Measurements from ENCODE around the gene VTI1A.

Gene VTI1A

DNA sequence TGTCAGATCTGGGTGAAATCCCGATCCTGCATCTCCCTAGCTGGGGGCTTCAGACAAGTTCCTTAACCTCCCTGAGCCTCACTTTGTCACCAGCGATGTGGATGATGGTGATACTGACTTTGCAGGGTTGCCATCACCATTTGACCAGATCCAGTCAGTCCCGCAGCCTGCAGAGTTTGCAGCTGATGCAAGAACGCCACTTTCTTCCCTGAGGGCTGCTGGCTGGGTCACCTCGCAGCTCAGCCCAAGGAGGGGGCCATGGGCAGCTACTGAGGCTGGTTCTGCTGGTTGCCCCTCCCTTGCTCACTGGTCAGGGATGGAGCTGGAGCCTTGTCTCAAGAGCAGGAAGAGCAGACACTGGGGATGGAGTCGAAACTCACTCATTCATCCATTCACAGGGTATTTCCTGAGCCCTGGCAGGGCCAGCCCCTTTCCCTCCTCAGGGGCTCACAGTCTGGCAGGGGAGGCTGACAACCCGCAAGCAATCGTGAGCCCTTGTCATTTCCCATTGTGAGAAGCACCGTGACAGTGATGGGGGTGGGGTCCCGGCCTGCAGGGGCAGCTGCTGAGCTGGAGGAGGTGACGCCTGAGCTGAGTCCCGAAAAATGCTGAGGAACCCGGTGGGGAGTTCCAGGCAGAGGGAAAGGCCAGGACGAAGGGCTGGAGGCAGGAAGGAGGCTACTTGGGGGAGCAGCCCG is 391.9 kb downstream of the VTI1A start:
- Histone ChIP-seq H3K9me3 (ENCODE audit: control insufficient read depth, low read length) (no peaks in the 10 kb centered on the region), H2AFZ (no peak overlapping the region), H3K27ac (no peak overlapping the region), H3K79me2 (no peaks in the 10 kb centered on the region), H3K4me1 (no peaks in the 10 kb centered on the region), H3K36me3 (ENCODE audit: control insufficient read depth, insufficient read depth, low read length) (no peaks in the 10 kb centered on the region), H3K4me3 (ENCODE audit: low read depth, low read length) (no peak overlapping the region), H3K27me3 (ENCODE audit: control insufficient read depth, insufficient read depth, low read length) (no peaks in the 10 kb centered on the region), H3K4me2 (ENCODE audit: low read length) (no peak overlapping the region), H3K9ac (no peak overlapping the region)
- TF ChIP-seq, protein P1, sequence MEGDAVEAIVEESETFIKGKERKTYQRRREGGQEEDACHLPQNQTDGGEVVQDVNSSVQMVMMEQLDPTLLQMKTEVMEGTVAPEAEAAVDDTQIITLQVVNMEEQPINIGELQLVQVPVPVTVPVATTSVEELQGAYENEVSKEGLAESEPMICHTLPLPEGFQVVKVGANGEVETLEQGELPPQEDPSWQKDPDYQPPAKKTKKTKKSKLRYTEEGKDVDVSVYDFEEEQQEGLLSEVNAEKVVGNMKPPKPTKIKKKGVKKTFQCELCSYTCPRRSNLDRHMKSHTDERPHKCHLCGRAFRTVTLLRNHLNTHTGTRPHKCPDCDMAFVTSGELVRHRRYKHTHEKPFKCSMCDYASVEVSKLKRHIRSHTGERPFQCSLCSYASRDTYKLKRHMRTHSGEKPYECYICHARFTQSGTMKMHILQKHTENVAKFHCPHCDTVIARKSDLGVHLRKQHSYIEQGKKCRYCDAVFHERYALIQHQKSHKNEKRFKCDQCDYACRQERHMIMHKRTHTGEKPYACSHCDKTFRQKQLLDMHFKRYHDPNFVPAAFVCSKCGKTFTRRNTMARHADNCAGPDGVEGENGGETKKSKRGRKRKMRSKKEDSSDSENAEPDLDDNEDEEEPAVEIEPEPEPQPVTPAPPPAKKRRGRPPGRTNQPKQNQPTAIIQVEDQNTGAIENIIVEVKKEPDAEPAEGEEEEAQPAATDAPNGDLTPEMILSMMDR (IDR thresholded peaks at IDR 0.05), result no peak

DNA sequence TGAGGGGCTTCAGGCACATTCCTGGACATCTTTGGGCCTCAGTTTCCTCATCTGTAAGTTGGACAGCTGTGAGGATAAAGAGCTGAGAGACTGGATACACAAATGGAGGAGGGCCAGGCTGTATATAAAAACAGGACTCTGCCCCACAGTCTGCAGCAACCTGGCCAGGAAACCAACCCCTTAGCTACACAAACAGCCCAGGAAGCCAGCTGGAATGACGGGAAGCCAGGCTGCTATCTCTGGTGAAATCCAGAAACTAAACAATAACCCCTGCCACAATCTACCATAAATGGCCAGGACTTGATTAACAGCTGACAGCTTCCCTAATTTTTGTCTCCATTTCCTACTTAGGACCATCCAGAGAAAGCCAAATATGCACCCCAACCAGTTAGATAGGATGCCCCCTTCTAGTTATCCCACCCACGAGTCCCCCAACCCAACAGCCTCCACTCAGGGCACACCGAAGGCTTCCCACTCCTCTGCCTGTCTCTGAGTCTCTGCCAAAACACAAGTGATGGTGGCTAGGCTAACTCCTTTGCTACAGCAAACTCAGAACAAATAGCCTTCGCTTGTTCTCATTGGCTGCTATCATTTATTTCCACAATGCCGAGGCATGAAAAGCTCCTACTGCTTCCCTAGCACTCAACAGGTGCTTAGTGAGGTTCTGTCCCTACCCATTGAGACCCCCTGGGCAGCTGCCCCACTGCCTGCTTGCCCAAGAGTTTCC is 393.1 kb downstream of the VTI1A start:
- H3K27ac ChIP-seq, result no peak overlapping the region
- H3K4me1 ChIP-seq, result no peaks in the 10 kb centered on the region
- TF ChIP-seq, protein P1 (IDR thresholded peaks at IDR 0.05), result no peak
- no peak overlapping the region for H2AFZ ChIP-seq
- H3K36me3 ChIP-seq (ENCODE audit: control insufficient read depth, insufficient read depth, low read length), result no peaks in the 10 kb centered on the region
- H3K9me3 ChIP-seq (ENCODE audit: control insufficient read depth, low read length), result no peaks in the 10 kb centered on the region
- H3K9ac ChIP-seq, result no peak overlapping the region
- no peaks in the 10 kb centered on the region for H3K27me3 ChIP-seq (ENCODE audit: control insufficient read depth, insufficient read depth, low read length)
- no peak overlapping the region for H3K4me2 ChIP-seq (ENCODE audit: low read length)
- no peak overlapping the region for H3K4me3 ChIP-seq (ENCODE audit: low read depth, low read length)
- no peaks in the 10 kb centered on the region for H3K79me2 ChIP-seq

DNA sequence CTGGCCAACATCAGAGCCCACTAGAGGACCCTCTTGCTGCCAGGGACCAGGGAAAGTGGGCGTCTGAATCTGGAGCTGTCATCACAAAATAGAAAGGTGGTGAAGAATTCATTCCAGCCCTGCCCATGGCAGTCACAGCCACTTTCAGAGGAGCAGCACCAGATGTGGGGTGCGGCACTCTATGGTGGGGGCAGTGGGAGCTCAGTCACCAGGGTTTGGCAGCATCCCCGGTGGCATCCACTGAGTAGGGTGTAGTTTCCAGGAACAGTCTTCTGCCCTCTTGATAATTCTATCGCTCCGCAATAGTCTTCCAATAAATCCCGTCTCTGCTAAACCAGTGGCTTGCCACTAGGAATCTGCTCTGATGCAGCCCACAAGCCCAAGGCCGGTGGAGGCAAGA is 394.5 kb downstream of the VTI1A start:
- H3K36me3 ChIP-seq (ENCODE audit: control insufficient read depth, insufficient read depth, low read length), result no peaks in the 10 kb centered on the region
- H3K27me3 ChIP-seq (ENCODE audit: control insufficient read depth, insufficient read depth, low read length), result no peaks in the 10 kb centered on the region
- no peak overlapping the region for H3K4me2 ChIP-seq (ENCODE audit: low read length)
- H3K79me2 ChIP-seq, result no peaks in the 10 kb centered on the region
- no peak overlapping the region for H3K27ac ChIP-seq
- H3K9ac ChIP-seq, result no peak overlapping the region
- no peaks in the 10 kb centered on the region for H3K9me3 ChIP-seq (ENCODE audit: control insufficient read depth, low read length)
- no peaks in the 10 kb centered on the region for H3K4me1 ChIP-seq
- TF ChIP-seq, protein P1 (IDR thresholded peaks at IDR 0.05), result no peak
- no peak overlapping the region for H3K4me3 ChIP-seq (ENCODE audit: low read depth, low read length)
- no peak overlapping the region for H2AFZ ChIP-seq

DNA sequence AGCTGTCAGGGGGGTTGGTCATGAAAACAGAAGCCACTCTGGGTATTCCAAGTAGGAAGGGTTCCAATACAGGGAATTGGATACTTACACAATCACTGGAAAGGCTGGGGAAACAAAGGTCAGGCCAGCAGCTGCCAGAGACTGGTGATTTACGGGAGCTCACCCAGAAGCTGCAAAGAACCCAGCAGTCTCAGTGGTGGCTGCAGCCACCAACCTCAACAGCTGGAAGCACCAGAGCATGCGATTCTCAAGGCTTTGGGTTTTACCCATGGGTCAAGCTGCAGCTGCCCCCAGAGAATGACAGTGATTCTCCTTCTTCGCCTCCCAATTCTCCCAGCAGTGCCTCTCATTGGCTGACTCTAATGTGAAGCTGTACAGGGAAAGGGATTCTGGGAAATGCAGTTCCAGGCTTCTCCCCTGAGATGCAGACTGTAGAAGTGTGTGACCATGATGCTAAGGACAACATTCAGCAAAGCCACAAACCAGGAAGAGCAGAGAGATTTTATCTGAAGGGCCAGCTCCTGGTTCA is 395.9 kb downstream of the VTI1A start:
- Histone ChIP-seq H3K9ac (no peak overlapping the region), H3K4me2 (ENCODE audit: low read length) (no peak overlapping the region), H3K27me3 (ENCODE audit: control insufficient read depth, insufficient read depth, low read length) (no peaks in the 10 kb centered on the region), H3K4me3 (ENCODE audit: low read depth, low read length) (no peak overlapping the region), H3K27ac (no peak overlapping the region), H3K9me3 (ENCODE audit: control insufficient read depth, low read length) (no peaks in the 10 kb centered on the region), H3K79me2 (no peaks in the 10 kb centered on the region), H2AFZ (no peak overlapping the region), H3K36me3 (ENCODE audit: control insufficient read depth, insufficient read depth, low read length) (no peaks in the 10 kb centered on the region), H3K4me1 (no peaks in the 10 kb centered on the region)
- TF ChIP-seq, protein P1 (IDR thresholded peaks at IDR 0.05), result no peak
